Activated T-helper 1 cell treated with anti-CD3 and anti-CD28 coated beads, Interleukin-12 subunit alpha, Interleukin-12 subunit beta, Interleukin-2, Interleukin-4 antibody, amounts not matched to agents 30 ng/mL and 10 ng/mL and 1 ng/mL, durations not matched to agents 14 hours and 24 hours and 36 hours (primary cell): Measurements from ENCODE around the gene ZNF189. TPM values are rescaled to one million over a fixed set of nuclear protein-coding genes. Genes with fewer than 3 reads are reported as not detected.
A peak's percentile ranks its signal among the peaks of the same experiment; 100 is the strongest.

Experiments
- DNase-seq: peaks from one replicate; pipeline ENCODE4 v3.0.0; 2021; ENCODE audit warnings: low spot score
- H3K27ac Mint-ChIP-seq: one replicate; pipeline ENCODE4 v1.8.0; 2021; ENCODE audit warnings: mild to moderate bottlenecking, mixed read lengths
- H3K27me3 Mint-ChIP-seq: one replicate; pipeline ENCODE4 v1.8.0; 2022; ENCODE audit warnings: mild to moderate bottlenecking, moderate library complexity, mixed read lengths; ENCODE audit not compliant: insufficient read depth
- H3K36me3 Mint-ChIP-seq: one replicate; pipeline ENCODE4 v1.8.0; 2021; ENCODE audit warnings: low read depth, mixed read lengths
- H3K4me1 Mint-ChIP-seq: one replicate; pipeline ENCODE4 v1.8.0; 2021; ENCODE audit warnings: low read depth, mixed read lengths
- H3K4me3 Mint-ChIP-seq: one replicate; pipeline ENCODE4 v1.8.0; 2021; ENCODE audit warnings: mild to moderate bottlenecking, moderate library complexity, mixed read lengths
- H3K9me3 Mint-ChIP-seq: one replicate; pipeline ENCODE4 v1.8.0; 2021; ENCODE audit warnings: mixed read lengths
- intact Hi-C: fragments of 100-400 bp; cut with micrococcal nuclease; formaldehyde crosslinking; loops from one replicate; pipeline ENCODE4 v1.15.1; 2024
- total RNA-seq: library from RNA; stranded (reverse); gene quantifications from 2 replicates; pipeline ENCODE4 v1.2.3, GENCODE V29; 2022

Gene ZNF189
- 11.7 and 11.8 TPM in 2 replicates for total RNA-seq

DNA sequence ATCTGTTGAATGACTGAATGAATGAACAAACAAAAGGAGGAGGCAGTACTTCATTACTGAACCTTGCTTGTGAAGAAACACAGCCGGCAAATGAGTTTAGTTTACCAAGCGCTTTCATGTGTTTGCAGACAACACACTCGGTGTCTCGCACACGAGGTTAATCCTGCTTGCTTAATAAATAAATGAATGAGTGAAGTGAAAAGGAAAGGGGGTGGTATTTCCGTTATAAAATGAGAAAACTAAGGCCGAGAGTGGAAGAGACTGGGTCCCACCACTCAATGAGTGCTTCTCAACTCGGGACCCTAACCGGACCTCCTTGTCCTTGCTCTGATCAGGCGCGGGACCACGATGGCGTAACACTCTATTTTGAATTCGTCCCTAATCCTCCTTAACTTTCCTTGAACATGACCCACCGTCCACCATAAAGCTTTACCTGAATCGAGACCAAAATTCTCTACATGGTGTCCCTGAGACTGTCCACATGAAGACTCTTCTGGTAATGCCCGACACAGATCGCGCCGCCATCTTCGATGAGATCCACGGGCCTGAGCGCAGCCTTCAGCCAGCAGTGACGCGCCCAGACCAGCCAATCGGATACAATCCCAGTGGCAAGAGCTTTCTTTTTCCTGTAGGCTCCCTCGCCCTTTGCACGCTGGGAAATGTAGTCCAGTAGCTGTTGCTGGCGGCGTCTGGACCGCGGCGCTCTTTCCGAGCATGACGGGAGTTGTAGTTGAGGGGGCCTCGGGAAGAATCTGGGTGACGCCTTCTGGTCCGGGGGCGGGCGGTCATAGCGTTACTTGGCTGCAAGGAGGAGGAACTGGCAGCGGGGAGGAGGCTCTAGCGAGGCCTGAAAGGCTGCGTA is at the start of gene ZNF189, which contains the start of gene MRPL50:
TSS of gene ZNF189 (plus strand) at position 784 of the 862 bp plus-strand sequence. CDS start 306 bp downstream, outside the sequence.
TSS of gene MRPL50 (minus strand) at position 551 of the 862 bp plus-strand sequence. CDS start at position 525, 26 bp downstream.
- Mint-ChIP-seq H3K27me3 (no peaks in the 10 kb centered on the region), H3K9me3 (peaks cover 33% of the 10 kb centered on the region), H3K4me3 (peak within 1 kb of the TSS; percentile 98), H3K36me3 (peaks cover 70% of the 10 kb centered on the region), H3K27ac (peak within 1 kb of the TSS; percentile 99), H3K4me1 (peaks cover 45% of the 10 kb centered on the region)
- intact Hi-C loops = loop anchor here (1.0 to 5.0 kb wide), 7 partner anchors 49 to 1299 kb away; partner anchors contain the start of genes INVS, RNF20 and TEX10
- peak; percentile 95 for DNase-seq

DNA sequence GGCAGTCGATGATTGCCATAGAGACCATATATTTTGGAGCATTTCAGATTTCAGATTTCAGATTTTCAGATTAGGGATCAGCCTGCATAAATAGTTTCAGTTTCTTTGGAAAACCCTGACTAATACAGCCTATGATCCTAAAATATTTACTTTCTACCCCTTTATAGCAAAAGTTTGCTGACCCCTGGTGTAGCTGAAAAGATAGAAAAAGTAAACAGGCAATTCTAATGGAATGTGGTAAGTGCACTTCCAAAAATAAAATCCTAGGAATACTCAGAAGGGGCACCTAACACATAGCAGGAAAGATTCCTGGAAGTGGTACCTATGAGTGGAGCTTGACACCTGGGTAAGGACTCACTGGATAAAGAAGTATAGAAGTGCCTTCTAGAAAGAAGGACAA is 48.4 kb upstream of the ZNF189 start:
- Mint-ChIP-seq H3K4me3 (no peak overlapping the region), H3K36me3 (no peaks in the 10 kb centered on the region), H3K27me3 (peaks cover 11% of the 10 kb centered on the region), H3K4me1 (no peaks in the 10 kb centered on the region), H3K27ac (no peak overlapping the region), H3K9me3 (no peaks in the 10 kb centered on the region)
- intact Hi-C loops = no loop called here
- DNase-seq = no peak

DNA sequence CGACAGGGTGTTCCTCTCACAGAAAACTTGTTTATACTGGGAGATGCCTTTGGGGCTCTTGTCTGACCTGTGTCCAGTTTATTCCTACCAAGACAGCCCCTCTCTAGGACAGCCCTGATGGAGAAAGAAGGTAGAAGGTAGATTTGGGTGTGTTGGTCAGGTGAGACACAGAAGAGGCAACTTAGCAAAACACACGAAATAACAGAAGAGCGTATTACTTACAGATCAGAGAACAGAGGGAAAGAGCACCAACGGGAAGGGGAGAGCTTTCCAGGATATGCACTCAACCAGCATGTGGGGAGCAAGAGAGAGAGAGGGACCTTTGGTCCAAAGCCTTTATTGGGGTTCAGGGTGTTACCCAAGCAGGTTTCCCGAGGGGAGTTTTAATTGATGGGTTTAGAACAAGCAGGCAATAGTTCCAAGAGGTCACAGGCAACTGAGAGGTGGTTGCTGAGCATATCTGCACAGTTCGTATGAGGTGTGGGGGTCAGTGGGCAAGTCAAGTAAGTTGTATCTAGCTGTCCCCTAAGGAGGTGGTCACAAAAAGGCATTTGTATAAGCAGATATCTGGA is 45.7 kb upstream of the ZNF189 start:
- Mint-ChIP-seq H3K36me3 (no peaks in the 10 kb centered on the region), H3K9me3 (no peaks in the 10 kb centered on the region), H3K4me3 (no peak overlapping the region), H3K27me3 (peaks cover 7% of the 10 kb centered on the region), H3K4me1 (no peaks in the 10 kb centered on the region), H3K27ac (no peak overlapping the region)
- intact Hi-C loops = no loop called here
- DNase-seq = no peak

DNA sequence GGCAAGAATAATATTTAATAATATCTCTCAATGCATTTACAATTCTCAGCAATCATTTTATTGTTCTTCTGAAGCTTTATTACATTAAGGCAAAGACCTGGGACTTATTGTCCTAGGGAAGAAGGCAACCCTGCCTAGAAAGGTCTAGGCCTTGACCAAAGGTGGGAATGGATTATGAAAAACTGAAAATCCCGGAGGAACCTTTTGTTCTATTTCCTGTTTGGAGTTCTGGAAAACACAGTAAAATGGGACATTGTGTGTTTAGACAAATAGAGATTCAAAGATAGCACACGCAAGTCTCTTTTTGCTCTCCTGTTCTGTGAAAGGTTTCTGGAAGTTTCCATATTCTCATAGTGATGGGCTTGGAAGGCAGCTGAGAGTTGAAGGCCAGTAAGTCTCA is 45.0 kb upstream of the ZNF189 start:
- intact Hi-C loops = no loop called here
- DNase-seq = no peak
- H3K27me3 Mint-ChIP-seq = peaks cover 6% of the 10 kb centered on the region

DNA sequence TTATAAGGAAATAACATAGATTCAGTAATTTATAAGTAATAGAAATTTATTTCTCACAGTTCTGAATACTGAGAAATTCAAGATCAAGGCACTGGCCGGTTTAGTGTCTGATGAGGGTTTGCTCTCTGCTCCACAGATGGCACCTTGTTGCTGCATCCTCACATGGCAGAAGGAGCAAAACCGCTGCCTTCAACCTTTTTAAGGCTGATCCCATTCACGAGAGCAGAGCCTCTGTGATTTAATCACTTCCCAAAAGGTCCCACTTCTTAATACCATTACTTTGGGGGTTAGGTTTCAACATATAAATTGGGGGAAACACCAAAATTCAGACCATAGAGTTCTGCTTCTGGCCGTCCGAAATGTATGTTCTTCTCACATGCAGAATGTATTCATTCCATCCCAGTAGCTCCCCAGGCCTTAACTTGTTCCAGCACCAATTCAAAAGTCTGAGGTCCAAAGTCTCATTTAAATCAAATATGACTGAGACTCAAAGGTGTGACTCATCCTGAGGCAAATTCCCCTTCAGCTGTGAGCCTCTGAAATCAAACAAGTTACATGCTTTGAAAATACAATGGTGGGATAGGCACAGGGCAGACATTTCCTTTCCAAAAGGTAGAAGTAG is 44.4 kb upstream of the ZNF189 start:
- intact Hi-C loops = no loop called here
- no peaks in the 10 kb centered on the region for H3K36me3 Mint-ChIP-seq
- DNase-seq = no peak
- no peak overlapping the region for H3K4me3 Mint-ChIP-seq
- H3K27ac Mint-ChIP-seq = no peak overlapping the region
- no peaks in the 10 kb centered on the region for H3K4me1 Mint-ChIP-seq
- no peaks in the 10 kb centered on the region for H3K9me3 Mint-ChIP-seq
- H3K27me3 Mint-ChIP-seq = peaks cover under 1% of the 10 kb centered on the region

More for the DNA sequence above, 45.0 kb upstream of the ZNF189 start:
- Mint-ChIP-seq H3K9me3 (no peaks in the 10 kb centered on the region), H3K4me3 (no peak overlapping the region), H3K27ac (no peak overlapping the region), H3K36me3 (no peaks in the 10 kb centered on the region), H3K4me1 (no peaks in the 10 kb centered on the region)

DNA sequence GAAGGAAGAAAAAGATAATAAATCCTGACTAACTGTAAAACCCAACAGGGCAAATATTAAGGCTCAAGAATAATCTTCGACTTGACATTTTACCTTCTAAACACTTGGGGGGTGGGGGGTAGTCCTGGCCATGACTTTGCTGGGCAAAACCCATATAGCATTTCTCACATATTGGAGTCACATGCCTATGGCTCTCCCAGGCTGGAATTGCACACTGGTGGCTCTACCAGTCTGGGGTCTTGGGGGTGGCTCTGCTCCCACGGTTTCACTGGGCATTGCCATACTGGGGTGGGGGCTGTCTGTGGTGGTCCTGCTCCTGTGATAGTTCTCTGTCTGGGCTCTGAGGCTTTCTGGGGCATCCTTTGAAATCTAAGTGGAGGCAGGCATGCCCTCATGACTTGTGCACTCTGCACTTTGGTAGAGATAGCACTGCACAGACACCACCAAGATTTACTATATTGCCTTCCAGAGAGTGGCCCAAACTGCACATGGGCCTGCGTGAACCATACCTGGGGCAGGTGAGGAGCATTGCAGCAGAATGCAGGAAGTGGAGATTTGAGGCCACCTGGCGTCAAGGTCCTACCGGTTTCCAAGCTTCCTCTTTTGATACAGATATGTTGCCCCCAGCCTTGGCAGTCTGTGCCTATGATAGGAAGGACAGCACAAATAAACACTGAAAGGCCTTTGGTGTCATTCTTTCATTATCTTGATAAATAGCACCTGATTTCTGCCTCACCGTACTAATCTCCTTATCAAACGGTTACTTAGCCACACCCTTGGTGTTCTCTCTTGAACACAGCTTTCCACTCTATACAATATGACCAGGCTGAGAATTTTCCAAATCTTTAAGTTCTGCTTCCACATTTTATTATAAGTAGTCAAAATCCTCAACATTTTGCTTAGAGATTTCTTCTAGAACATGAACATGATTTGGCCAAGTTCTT is 43.6 kb upstream of the ZNF189 start:
- DNase-seq = no peak
- Mint-ChIP-seq H3K27me3 (no peaks in the 10 kb centered on the region), H3K4me1 (no peaks in the 10 kb centered on the region), H3K27ac (no peak overlapping the region), H3K36me3 (no peaks in the 10 kb centered on the region), H3K9me3 (no peaks in the 10 kb centered on the region), H3K4me3 (no peak overlapping the region)
- intact Hi-C loops = no loop called here

DNA sequence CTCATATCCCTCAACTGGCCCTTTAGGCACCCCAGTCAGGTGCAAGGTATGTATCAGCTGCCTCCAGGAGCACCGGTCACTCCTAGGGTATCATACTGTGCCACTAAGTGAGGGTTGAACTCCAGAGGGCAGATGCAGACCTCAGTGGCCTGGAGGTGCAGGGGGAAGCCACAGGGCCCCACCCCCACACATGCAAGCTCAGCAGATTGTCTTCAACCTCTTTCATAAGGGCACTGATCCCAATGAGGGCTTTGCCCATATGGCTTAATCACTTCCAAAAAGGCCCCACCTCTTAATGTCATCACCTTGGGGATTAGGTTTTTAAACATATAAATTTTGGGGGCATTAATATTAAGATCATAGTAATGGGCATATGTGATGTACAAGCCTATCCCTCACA is 42.0 kb upstream of the ZNF189 start:
- no peaks in the 10 kb centered on the region for H3K27me3 Mint-ChIP-seq
- H3K27ac Mint-ChIP-seq = no peak overlapping the region
- no peaks in the 10 kb centered on the region for H3K9me3 Mint-ChIP-seq
- intact Hi-C loops = no loop called here
- H3K4me1 Mint-ChIP-seq = no peaks in the 10 kb centered on the region
- H3K4me3 Mint-ChIP-seq = no peak overlapping the region
- no peak for DNase-seq
- H3K36me3 Mint-ChIP-seq = no peaks in the 10 kb centered on the region

DNA sequence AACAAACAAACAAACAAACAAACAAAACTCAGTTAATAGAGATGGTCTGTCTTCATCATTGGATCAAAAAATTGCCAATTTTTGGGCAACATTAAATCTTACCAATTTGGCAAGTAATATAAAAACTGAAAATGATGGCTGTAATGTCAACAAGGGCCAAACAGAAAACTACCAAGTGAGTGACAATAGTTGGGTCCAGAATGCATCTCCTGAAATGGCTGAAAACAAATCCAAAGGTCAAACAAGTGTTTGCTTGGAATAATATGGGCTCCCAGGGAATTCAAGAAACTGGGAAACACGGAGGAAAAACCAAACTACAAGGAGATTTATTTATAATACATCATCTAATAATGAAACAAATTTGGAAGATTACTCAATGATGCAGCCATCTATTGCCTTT is 39.0 kb upstream of the ZNF189 start:
- H3K27ac Mint-ChIP-seq = no peak overlapping the region
- H3K4me1 Mint-ChIP-seq = no peaks in the 10 kb centered on the region
- intact Hi-C loops = no loop called here
- no peaks in the 10 kb centered on the region for H3K9me3 Mint-ChIP-seq
- no peaks in the 10 kb centered on the region for H3K36me3 Mint-ChIP-seq
- H3K4me3 Mint-ChIP-seq = no peak overlapping the region
- no peak for DNase-seq
- H3K27me3 Mint-ChIP-seq = no peaks in the 10 kb centered on the region

DNA sequence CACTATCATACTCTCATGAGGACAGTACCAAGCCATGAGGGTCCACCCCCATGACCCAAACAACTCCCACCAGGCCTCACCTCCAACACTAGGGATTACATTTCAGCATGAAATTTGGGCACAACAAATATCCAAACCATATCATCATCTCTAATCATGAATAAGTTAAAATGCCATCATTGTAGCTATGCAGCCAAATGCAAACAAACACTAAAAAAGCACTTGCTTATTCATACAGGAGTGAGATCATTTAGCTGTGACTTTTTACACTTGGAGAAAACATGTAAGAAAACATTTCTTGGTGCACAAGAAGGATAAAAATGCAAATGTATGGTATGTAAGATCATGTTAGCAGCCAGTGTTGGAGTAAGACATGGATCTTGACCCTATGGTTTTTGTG is 38.0 kb upstream of the ZNF189 start:
- no peaks in the 10 kb centered on the region for H3K4me1 Mint-ChIP-seq
- no peaks in the 10 kb centered on the region for H3K9me3 Mint-ChIP-seq
- H3K36me3 Mint-ChIP-seq = no peaks in the 10 kb centered on the region
- H3K4me3 Mint-ChIP-seq = no peak overlapping the region
- no peaks in the 10 kb centered on the region for H3K27me3 Mint-ChIP-seq
- intact Hi-C loops = no loop called here
- H3K27ac Mint-ChIP-seq = no peak overlapping the region
- DNase-seq = no peak

DNA sequence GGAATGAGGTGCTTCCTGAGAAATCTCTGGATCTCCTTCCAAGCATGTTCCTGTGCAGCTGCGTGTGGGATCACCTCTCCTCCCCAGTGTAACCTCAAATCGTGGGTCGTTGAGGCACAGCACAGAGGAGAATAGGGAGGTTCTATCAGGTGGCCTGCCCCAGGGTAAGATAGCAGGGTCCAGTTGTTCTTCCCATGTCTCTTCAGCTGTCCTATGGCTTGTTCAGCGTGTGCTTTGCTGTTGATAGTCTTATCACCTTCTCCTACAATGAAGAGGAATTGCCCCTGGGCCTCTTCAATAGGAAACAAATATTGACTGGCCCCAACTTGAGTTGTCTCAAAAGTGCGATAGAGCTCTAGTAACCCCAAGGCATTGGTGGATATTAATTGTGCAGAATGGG is 36.2 kb upstream of the ZNF189 start:
- Mint-ChIP-seq H3K9me3 (no peaks in the 10 kb centered on the region), H3K36me3 (no peaks in the 10 kb centered on the region), H3K27me3 (no peaks in the 10 kb centered on the region), H3K4me3 (no peak overlapping the region), H3K4me1 (no peaks in the 10 kb centered on the region), H3K27ac (no peak overlapping the region)
- DNase-seq = no peak
- intact Hi-C loops = no loop called here

DNA sequence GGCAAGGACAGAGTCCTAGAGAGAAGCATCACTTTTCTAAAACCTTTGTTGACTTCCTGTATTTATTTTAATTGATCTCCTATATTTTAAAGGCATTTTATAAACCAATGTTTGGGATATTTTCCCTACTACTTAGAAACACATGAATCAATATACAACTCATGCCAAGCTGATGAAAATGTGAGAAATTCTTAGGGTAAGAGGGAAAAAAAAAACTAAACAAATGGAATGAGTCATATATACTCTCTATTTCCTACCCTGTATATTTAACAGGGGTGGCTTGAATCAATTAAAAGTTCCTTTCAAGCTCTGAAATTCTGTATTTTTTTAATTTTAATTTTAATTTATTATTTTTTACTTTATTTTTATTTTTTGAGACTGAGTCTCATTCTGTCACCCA is 33.5 kb upstream of the ZNF189 start:
- DNase-seq = no peak
- intact Hi-C loops = no loop called here
- Mint-ChIP-seq H3K27me3 (no peaks in the 10 kb centered on the region), H3K4me3 (no peak overlapping the region), H3K27ac (no peak overlapping the region), H3K36me3 (no peaks in the 10 kb centered on the region), H3K4me1 (no peaks in the 10 kb centered on the region), H3K9me3 (no peaks in the 10 kb centered on the region)

DNA sequence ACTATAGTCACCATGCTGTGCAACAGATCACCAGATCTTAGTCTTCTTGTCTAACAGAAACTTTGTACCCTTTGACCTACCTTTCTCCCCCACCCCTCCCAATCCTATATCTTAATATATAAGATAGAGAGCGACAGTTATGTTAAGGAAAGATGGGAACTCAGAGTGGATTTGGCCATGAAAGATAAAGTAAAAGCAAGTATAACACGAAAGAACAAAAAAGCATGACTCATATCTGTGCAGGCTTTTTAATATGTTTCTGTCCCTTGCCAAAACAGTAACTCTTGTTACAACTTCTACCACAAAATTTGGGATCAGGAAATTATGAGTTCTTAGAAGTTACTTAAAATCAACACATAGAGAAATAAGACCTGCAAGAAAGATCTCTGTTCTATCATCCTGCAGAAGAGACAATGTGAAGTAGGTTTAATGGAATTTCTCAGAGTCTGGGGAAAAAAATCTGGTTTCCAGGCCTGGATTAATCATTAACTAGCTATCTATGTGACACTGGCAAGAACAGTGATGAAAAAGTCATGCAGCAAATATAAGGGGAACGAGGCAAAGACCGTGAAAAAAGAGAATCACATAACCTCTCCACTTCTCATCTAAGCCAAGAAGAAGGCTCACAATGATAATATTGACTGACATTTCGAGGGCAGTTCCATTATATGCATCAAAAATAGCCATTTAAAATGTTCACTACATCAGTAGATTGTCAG is 32.5 kb upstream of the ZNF189 start:
- Mint-ChIP-seq H3K36me3 (no peaks in the 10 kb centered on the region), H3K4me1 (no peaks in the 10 kb centered on the region), H3K4me3 (no peak overlapping the region), H3K9me3 (no peaks in the 10 kb centered on the region), H3K27ac (no peak overlapping the region), H3K27me3 (no peaks in the 10 kb centered on the region)
- intact Hi-C loops = no loop called here
- no peak for DNase-seq
